GM12865 (cell line): ENCODE data around the gene TSPAN10.

ENCODE experiments used
- DNase-seq: peaks from one replicate; pipeline ENCODE4 v3.0.0; 2010; ENCODE audit warnings: low read depth
- H3K4me3 ChIP-seq: 2 replicates; pipeline ENCODE4 v1.5.1; 2011; ENCODE audit warnings: mild to moderate bottlenecking, low read depth, low read length, control low read depth
- CTCF ChIP-seq: IDR thresholded peaks from 2 replicates; pipeline ENCODE4 v1.5.1; 2011; ENCODE audit warnings: low read length, control low read depth, low read depth, inconsistent platforms; ENCODE audit not compliant: insufficient read depth; ENCODE audit errors: missing control alignments

The TSPAN10 gene

GRCh38 chr17:81691608-81692007 is 54.6 kb downstream of the TSPAN10 start:
- no peak for DNase-seq

GRCh38 chr17:81693509-81694210 is 56.7 kb downstream of the TSPAN10 start:
- TF ChIP-seq CTCF, result no peak
- no peak for DNase-seq
- H3K4me3 ChIP-seq, result no peak overlapping the region

More at GRCh38 chr17:81691608-81692007, 54.6 kb downstream of the TSPAN10 start:
- H3K4me3 ChIP-seq, result no peak overlapping the region
- no peak for TF ChIP-seq CTCF

- no peak for TF ChIP-seq CTCF
- DNase-seq, result no peak
- no peak overlapping the region for H3K4me3 ChIP-seq
Measured at GRCh38 chr17:81694810-81695209, 57.8 kb downstream of the TSPAN10 start.

- DNase-seq, result no peak
- no peak for TF ChIP-seq CTCF
- H3K4me3 ChIP-seq, result no peak overlapping the region
Measured at GRCh38 chr17:81695211-81695610, 58.2 kb downstream of the TSPAN10 start.

GRCh38 chr17:81695801-81696200 is 58.8 kb downstream of the TSPAN10 start:
- H3K4me3 ChIP-seq, result no peak overlapping the region
- no peak for DNase-seq
- no peak for TF ChIP-seq CTCF

GRCh38 chr17:81696218-81696941 is 59.4 kb downstream of the TSPAN10 start:
- H3K4me3 ChIP-seq, result no peak overlapping the region
- DNase-seq, result no peak
- no peak for TF ChIP-seq CTCF
